Inflammatory macrophage (primary cell): ENCODE data around the gene NFATC1.

Experiments used
- DNase-seq, 2 donors: peaks; one replicate each; pipeline ENCODE4 v3.0.0-alpha.2; 2020 to 2022

Gene NFATC1

GRCh38 chr18:79542876-79543750 is 147.4 kb downstream of the NFATC1 start:
- no peak for DNase-seq

GRCh38 chr18:79543861-79544385 is 148.2 kb downstream of the NFATC1 start:
- DNase-seq, result no peak

- no peak for DNase-seq
These were observed 148.7 kb downstream of the NFATC1 start for GRCh38 chr18:79544386-79544963.

- DNase-seq, result no peak
These were observed 149.5 kb downstream of the NFATC1 start for GRCh38 chr18:79545255-79545654.

GRCh38 chr18:79545736-79546171 is 150.0 kb downstream of the NFATC1 start:
- DNase-seq, result no peak

- DNase-seq, result no peak
These were observed 151.1 kb downstream of the NFATC1 start for GRCh38 chr18:79546781-79547272.

GRCh38 chr18:79547413-79548076 is 151.8 kb downstream of the NFATC1 start:
- DNase-seq, result no peak

GRCh38 chr18:79548077-79548450 is 152.3 kb downstream of the NFATC1 start:
- no peak for DNase-seq

GRCh38 chr18:79548621-79548985 is 152.9 kb downstream of the NFATC1 start:
- no peak for DNase-seq

- DNase-seq, result no peak
These were observed 153.4 kb downstream of the NFATC1 start for GRCh38 chr18:79548986-79549637.

GRCh38 chr18:79549638-79550000 is 153.9 kb downstream of the NFATC1 start:
- no peak for DNase-seq

- DNase-seq, result no peak
These were observed 156.5 kb downstream of the NFATC1 start for GRCh38 chr18:79552140-79552631.

GRCh38 chr18:79552696-79553095 is 157.0 kb downstream of the NFATC1 start:
- DNase-seq, result no peak

- DNase-seq, result no peak
These were observed 157.4 kb downstream of the NFATC1 start for GRCh38 chr18:79553154-79553553.

GRCh38 chr18:79553696-79554095 is 158.0 kb downstream of the NFATC1 start:
- no peak for DNase-seq

GRCh38 chr18:79554321-79554720 is 158.6 kb downstream of the NFATC1 start:
- no peak for DNase-seq

GRCh38 chr18:79554945-79555645 is 159.4 kb downstream of the NFATC1 start:
- DNase-seq, result no peak

- DNase-seq, result no peak
These were observed 160.2 kb downstream of the NFATC1 start for GRCh38 chr18:79555885-79556284.

- DNase-seq, result no peak
These were observed 161.3 kb downstream of the NFATC1 start for GRCh38 chr18:79556829-79557585.

- no peak for DNase-seq
These were observed 162.6 kb downstream of the NFATC1 start for GRCh38 chr18:79558196-79558932.
